Measurements from ENCODE around the gene LDLRAD2. TPM values are rescaled to one million over a fixed set of nuclear protein-coding genes. Genes with fewer than 3 reads are reported as not detected.

Gene LDLRAD2
- total and polyA plus RNA-seq, 2 of the 4 experiments (the other 2 are of a cell fraction) = 0.05 TPM; not detected in 1

- Histone ChIP-seq H2BK20ac (ENCODE audit: low read depth, low read length) (no peak overlapping the region), H3K27me3 (ENCODE audit: control insufficient read depth, insufficient read depth, low read length) (no peaks in the 10 kb centered on the region), H3K4me3 (ENCODE audit: insufficient read depth, low read depth, low read length) (no peak overlapping the region), H2BK120ac (ENCODE audit: low read depth, low read length) (no peak overlapping the region), H4K91ac (ENCODE audit: insufficient read depth, low read depth, low read length) (no peak overlapping the region), H4K8ac (ENCODE audit: low read depth in 2 of 2, low read length in 2 of 2) (no peak overlapping the region), H3K4me1 (ENCODE audit: control insufficient read depth, insufficient read depth, low read length) (peaks cover 6% of the 10 kb centered on the region), H2AFZ (replicated peaks; ENCODE audit: low read length, poor library complexity) (no peak overlapping the region), H3K56ac (ENCODE audit: extremely low read depth, insufficient read depth, low read length) (no peak overlapping the region), H3K18ac (ENCODE audit: low read depth, low read length) (no peak overlapping the region), H3K23ac (ENCODE audit: low read depth, low read length) (no peak overlapping the region), H3K36me3 (ENCODE audit: control insufficient read depth, insufficient read depth, low read length) (peaks cover 60% of the 10 kb centered on the region), H3K4me2 (ENCODE audit: low read depth, low read length) (no peak overlapping the region), H2AK5ac (ENCODE audit: low read depth, low read length) (no peak overlapping the region), H3K27ac (ENCODE audit: insufficient read depth, low read length) (no peak overlapping the region), H4K20me1 (ENCODE audit: insufficient read depth, low read length) (peaks cover 13% of the 10 kb centered on the region), H3K4ac (ENCODE audit: low read depth, low read length) (no peak overlapping the region), H3K9ac (ENCODE audit: low read depth, low read length) (no peak overlapping the region), H4K5ac (ENCODE audit: low read depth, low read length) (no peak overlapping the region), H3K79me1 (ENCODE audit: low read depth in 1 of 2, low read length in 2 of 2) (peaks cover 4 to 23% of the 10 kb centered on the region in 2 experiments; a peak in 3 of 4 replicates), H3K9me1 (ENCODE audit: insufficient read depth, low read length) (peaks cover 6% of the 10 kb centered on the region), H2BK15ac (ENCODE audit: low read depth, low read length) (no peak overlapping the region), H3K9me3 (ENCODE audit: control insufficient read depth, insufficient read depth, low read length) (no peaks in the 10 kb centered on the region), H3K14ac (replicated peaks; ENCODE audit: low read depth, low read length) (no peak overlapping the region), H2BK5ac (ENCODE audit: low read depth, low read length, poor library complexity, severe bottlenecking) (no peak overlapping the region), H2AK9ac (replicated peaks; ENCODE audit: low read depth, low read length, poor library complexity) (no peak overlapping the region)
- TF ChIP-seq POLR2A (IDR thresholded peaks at IDR 0.05; ENCODE audit: low read depth, low read length) (no peak), RCOR1 (IDR thresholded peaks at IDR 0.05; ENCODE audit: insufficient replicate concordance, low read length) (no peak), CTCF (conservative IDR thresholded peaks at IDR 0.05; ENCODE audit: low read depth, low read length) (no peak), MAFK (IDR thresholded peaks at IDR 0.05; ENCODE audit: low read depth, low read length) (no peak), RAD21 (IDR thresholded peaks at IDR 0.05; ENCODE audit: low read length) (no peak), MXI1 (IDR thresholded peaks at IDR 0.05; ENCODE audit: borderline replicate concordance, low read depth, low read length) (no peak), CHD1 (IDR thresholded peaks at IDR 0.05; ENCODE audit: low read depth, low read length) (no peak), SMC3 (IDR thresholded peaks at IDR 0.05; ENCODE audit: low read depth, low read length) (no peak), BHLHE40 (IDR thresholded peaks at IDR 0.05; ENCODE audit: low read depth, low read length) (no peak), MAZ (IDR thresholded peaks at IDR 0.05; ENCODE audit: borderline replicate concordance, low read depth, low read length) (no peak), CEBPB (IDR thresholded peaks at IDR 0.05; ENCODE audit: low read depth, low read length) (no peak), NFE2L2 (IDR thresholded peaks at IDR 0.05; ENCODE audit: low read depth, low read length) (no peak), FOS (IDR thresholded peaks at IDR 0.05; ENCODE audit: low read depth, low read length) (no peak), RFX5 (IDR thresholded peaks at IDR 0.05; ENCODE audit: low read depth, low read length) (no peak)
- intact Hi-C loops (cut with micrococcal nuclease) (loop anchor here (2.0 kb wide), 2 partner anchors 93 to 101 kb away; no protein-coding TSS in a partner anchor), dilution Hi-C loops (cut with HindIII; ENCODE audit: low sequenced_read_pairs, unreplicated experiment) (no loop called here), in situ Hi-C loops (cut with MboI; ENCODE audit: low sequenced_read_pairs) (no loop called here)
- DNase-seq (no peak), ATAC-seq (ENCODE audit: low read depth) (no peak)
- WGBS, 2 experiments (ENCODE audit: extremely low coverage in 2 of 2, insufficient read length in 1 of 2) = 60% methylated on average over 1 of the region's 12 CpGs; no CpG with 5 or more reads in 1 of the 2 experiments
- CTCF ChIA-PET = no interaction called here
- BruUV-seq (replicated peaks) = no TSS peak
- POLR2A ChIA-PET (ENCODE audit: unreplicated experiment) = no interaction called here
Observed at GRCh38 chr1:21863981-21864380, 51.9 kb downstream of the LDLRAD2 start.

Data from IMR-90 (cell line).